Measurements from ENCODE around the gene MEX3D. TPM values are rescaled to one million over a fixed set of nuclear protein-coding genes. Genes with fewer than 3 reads are reported as not detected.

The MEX3D gene
- total and polyA plus RNA-seq, 4 donors: 0.92 to 9.1 (median 5.2) TPM

DNA sequence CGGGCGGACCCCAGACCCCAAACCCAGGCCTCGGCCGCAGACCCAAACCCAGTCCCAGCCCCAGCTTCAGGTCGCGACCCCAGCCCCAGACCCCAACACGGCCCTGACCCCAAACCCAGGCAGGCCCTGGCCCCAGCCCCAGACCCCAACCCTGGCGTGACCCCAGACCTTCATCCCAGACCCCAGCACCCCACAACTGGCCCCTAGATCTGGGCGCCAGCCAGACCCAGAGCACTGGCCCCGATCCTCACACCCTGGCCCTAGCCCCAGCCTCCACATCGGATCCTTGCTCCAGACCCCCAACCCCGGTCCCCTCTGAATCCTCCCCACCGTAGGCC lies 17.1 kb upstream of the MEX3D start:
- H3K9me3 ChIP-seq (ENCODE audit: control insufficient read depth in 4 of 4, low read length in 3 of 4): no peaks in the 10 kb centered on the region
- no peak for DNase-seq (ENCODE audit: low spot score)
- H3K36me3 ChIP-seq (ENCODE audit: control insufficient read depth in 4 of 4, insufficient read depth in 3 of 4, low read depth in 1 of 4, low read length in 3 of 4): peaks cover 4 to 25% (median 11%) of the 10 kb centered on the region in 4 donors
- no peaks in the 10 kb centered on the region for H3K27me3 ChIP-seq (ENCODE audit: control insufficient read depth in 4 of 4, insufficient read depth in 4 of 4, low read length in 3 of 4)
- no peak overlapping the region for H3K9ac ChIP-seq (ENCODE audit: low read depth in 1 of 2, low read length in 2 of 2)
- no peak for TF ChIP-seq SP1 (IDR thresholded peaks at IDR 0.05)
- no peak for TF ChIP-seq GABPA (IDR thresholded peaks at IDR 0.05 in 1 of 2, conservative IDR thresholded peaks at IDR 0.05 in 1 of 2)
- TF ChIP-seq HNF4G (IDR thresholded peaks at IDR 0.05): no peak
- TF ChIP-seq, protein P1, sequence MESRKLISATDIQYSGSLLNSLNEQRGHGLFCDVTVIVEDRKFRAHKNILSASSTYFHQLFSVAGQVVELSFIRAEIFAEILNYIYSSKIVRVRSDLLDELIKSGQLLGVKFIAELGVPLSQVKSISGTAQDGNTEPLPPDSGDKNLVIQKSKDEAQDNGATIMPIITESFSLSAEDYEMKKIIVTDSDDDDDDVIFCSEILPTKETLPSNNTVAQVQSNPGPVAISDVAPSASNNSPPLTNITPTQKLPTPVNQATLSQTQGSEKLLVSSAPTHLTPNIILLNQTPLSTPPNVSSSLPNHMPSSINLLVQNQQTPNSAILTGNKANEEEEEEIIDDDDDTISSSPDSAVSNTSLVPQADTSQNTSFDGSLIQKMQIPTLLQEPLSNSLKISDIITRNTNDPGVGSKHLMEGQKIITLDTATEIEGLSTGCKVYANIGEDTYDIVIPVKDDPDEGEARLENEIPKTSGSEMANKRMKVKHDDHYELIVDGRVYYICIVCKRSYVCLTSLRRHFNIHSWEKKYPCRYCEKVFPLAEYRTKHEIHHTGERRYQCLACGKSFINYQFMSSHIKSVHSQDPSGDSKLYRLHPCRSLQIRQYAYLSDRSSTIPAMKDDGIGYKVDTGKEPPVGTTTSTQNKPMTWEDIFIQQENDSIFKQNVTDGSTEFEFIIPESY (IDR thresholded peaks at IDR 0.05): no peak
- no peak for TF ChIP-seq TAF1 (conservative IDR thresholded peaks at IDR 0.05)
- no peak for TF ChIP-seq EGR1 (IDR thresholded peaks at IDR 0.05; ENCODE audit: low read depth in 2 of 2)
- no peak for TF ChIP-seq YY1 (IDR thresholded peaks at IDR 0.05)
- no peak for TF ChIP-seq NR2F2 (IDR thresholded peaks at IDR 0.05)
- no peak for TF ChIP-seq RAD21 (IDR thresholded peaks at IDR 0.05)
- no peak for TF ChIP-seq RXRA (IDR thresholded peaks at IDR 0.05)
- no peak for TF ChIP-seq FOXA2 (IDR thresholded peaks at IDR 0.05)
- TF ChIP-seq, protein P2, sequence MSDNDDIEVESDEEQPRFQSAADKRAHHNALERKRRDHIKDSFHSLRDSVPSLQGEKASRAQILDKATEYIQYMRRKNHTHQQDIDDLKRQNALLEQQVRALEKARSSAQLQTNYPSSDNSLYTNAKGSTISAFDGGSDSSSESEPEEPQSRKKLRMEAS (IDR thresholded peaks at IDR 0.05): no peak
- TF ChIP-seq, protein P3, sequence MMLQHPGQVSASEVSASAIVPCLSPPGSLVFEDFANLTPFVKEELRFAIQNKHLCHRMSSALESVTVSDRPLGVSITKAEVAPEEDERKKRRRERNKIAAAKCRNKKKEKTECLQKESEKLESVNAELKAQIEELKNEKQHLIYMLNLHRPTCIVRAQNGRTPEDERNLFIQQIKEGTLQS (IDR thresholded peaks at IDR 0.05): no peak
- no peak for TF ChIP-seq FOXA1 (IDR thresholded peaks at IDR 0.05)
- no peak for TF ChIP-seq HNF4A (conservative IDR thresholded peaks at IDR 0.05)
- TF ChIP-seq, protein P4, sequence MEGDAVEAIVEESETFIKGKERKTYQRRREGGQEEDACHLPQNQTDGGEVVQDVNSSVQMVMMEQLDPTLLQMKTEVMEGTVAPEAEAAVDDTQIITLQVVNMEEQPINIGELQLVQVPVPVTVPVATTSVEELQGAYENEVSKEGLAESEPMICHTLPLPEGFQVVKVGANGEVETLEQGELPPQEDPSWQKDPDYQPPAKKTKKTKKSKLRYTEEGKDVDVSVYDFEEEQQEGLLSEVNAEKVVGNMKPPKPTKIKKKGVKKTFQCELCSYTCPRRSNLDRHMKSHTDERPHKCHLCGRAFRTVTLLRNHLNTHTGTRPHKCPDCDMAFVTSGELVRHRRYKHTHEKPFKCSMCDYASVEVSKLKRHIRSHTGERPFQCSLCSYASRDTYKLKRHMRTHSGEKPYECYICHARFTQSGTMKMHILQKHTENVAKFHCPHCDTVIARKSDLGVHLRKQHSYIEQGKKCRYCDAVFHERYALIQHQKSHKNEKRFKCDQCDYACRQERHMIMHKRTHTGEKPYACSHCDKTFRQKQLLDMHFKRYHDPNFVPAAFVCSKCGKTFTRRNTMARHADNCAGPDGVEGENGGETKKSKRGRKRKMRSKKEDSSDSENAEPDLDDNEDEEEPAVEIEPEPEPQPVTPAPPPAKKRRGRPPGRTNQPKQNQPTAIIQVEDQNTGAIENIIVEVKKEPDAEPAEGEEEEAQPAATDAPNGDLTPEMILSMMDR (IDR thresholded peaks at IDR 0.05; ENCODE audit: low read depth, low read length, missing input control): no peak
- TF ChIP-seq, protein P5, sequence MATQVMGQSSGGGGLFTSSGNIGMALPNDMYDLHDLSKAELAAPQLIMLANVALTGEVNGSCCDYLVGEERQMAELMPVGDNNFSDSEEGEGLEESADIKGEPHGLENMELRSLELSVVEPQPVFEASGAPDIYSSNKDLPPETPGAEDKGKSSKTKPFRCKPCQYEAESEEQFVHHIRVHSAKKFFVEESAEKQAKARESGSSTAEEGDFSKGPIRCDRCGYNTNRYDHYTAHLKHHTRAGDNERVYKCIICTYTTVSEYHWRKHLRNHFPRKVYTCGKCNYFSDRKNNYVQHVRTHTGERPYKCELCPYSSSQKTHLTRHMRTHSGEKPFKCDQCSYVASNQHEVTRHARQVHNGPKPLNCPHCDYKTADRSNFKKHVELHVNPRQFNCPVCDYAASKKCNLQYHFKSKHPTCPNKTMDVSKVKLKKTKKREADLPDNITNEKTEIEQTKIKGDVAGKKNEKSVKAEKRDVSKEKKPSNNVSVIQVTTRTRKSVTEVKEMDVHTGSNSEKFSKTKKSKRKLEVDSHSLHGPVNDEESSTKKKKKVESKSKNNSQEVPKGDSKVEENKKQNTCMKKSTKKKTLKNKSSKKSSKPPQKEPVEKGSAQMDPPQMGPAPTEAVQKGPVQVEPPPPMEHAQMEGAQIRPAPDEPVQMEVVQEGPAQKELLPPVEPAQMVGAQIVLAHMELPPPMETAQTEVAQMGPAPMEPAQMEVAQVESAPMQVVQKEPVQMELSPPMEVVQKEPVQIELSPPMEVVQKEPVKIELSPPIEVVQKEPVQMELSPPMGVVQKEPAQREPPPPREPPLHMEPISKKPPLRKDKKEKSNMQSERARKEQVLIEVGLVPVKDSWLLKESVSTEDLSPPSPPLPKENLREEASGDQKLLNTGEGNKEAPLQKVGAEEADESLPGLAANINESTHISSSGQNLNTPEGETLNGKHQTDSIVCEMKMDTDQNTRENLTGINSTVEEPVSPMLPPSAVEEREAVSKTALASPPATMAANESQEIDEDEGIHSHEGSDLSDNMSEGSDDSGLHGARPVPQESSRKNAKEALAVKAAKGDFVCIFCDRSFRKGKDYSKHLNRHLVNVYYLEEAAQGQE (IDR thresholded peaks at IDR 0.05): no peak
- no peak for TF ChIP-seq JUND (IDR thresholded peaks at IDR 0.05)
- 95% methylated on average over 13 of the region's 13 CpGs for WGBS
- H3K27ac ChIP-seq (ENCODE audit: low read depth in 1 of 2, low read length in 2 of 2): no peak overlapping the region
- H3K4me3 ChIP-seq (ENCODE audit: low read depth in 1 of 3, low read length in 3 of 3): no peak overlapping the region
- H3K4me1 ChIP-seq (ENCODE audit: control insufficient read depth in 4 of 4, insufficient read depth in 4 of 4, low read length in 3 of 4): peaks cover 6 to 25% (median 16%) of the 10 kb centered on the region in 4 donors
